NCI-H526 (cell line): ENCODE results near the gene PITHD1.
"Not testable (repeated sequence)": the region's sequence is repeated elsewhere in the genome, so short reads cannot be mapped to it uniquely, and the experiment has no call there.

Experiments
- DNase-seq, 2 experiments: peaks; one replicate each; lab custom pipeline; 2025; lab: John Stamatoyannopoulos, UW

The PITHD1 gene

DNA sequence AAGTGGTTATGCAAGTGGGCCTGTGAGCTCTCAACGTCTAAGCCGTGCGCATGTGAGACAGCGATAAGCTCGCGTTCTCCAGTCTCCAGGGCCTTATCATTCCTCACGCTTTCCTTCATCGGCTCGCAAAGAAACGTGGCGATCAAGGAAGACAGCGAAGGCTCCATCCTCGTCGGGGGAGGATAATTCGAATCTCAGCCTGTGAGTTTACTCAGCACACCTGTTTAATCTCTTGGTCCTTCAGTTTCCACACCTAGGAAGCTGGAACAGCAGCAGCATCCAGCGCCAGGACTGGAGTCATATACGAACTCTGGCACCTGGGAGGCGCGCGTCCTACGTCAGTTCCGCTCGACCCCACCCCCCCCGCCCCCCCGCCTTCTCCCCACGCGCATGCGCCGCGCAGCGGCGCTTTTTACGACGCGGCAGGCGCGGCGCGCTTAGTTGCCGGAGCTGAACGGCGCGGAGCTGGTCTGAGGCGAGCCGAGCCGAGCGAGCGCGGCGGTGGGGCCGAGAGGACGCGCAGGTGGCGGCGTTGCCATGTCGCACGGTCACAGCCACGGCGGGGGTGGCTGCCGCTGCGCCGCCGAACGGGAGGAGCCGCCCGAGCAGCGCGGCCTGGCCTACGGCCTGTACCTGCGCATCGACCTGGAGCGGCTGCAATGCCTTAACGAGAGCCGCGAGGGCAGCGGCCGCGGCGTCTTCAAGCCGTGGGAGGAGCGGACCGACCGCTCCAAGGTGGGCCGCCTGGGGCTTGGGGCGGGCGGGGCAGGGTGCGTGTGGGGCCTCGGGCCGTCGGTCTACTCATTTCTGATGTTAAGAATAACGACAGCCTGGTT, at the start of gene PITHD1:
Gene PITHD1, plus strand, starts transcription at position 440 of the 836 bp plus-strand sequence. Its CDS starts 98 bp downstream, at position 538.
- DNase-seq: peak; percentile 77 to 92

GRCh38 chr1:23732363-23733224, 45.6 kb upstream of the PITHD1 start:
- no peak for DNase-seq

- DNase-seq: not testable (repeated sequence)
Measured at GRCh38 chr1:23733281-23733680, 44.9 kb upstream of the PITHD1 start.

DNA sequence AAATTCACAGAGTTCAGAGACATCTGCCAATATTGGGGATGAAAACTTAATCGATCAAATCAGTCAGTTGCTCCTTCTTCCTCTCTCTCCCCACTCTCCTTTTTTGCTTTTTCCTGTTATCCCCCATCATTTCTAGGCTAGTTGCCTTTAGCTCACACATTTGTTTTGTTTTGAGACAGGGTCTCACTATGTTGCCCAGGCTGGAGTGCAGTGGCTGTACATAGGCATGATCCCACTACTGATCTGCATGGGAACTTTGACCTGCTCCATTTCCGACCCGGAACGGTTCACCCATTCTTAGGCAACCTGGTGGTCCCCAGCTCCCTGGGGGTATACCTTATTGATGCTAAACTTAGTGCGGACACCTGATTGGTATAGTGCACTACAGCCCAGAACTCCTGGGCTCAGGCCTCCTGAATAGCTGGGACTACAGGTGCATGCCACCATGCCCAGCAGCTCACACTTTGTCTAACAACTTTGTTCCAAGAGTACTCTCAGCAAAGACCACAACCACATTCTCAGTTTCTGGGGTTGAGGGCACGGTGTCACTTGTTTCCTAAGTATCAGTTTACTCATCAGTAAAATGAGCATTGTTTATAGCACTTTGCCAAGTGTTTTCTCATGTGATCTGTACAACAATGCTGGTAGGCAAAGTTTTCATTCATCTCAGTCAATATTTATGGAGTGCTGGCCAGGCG, 41.6 kb upstream of the PITHD1 start:
- no peak for DNase-seq

DNA sequence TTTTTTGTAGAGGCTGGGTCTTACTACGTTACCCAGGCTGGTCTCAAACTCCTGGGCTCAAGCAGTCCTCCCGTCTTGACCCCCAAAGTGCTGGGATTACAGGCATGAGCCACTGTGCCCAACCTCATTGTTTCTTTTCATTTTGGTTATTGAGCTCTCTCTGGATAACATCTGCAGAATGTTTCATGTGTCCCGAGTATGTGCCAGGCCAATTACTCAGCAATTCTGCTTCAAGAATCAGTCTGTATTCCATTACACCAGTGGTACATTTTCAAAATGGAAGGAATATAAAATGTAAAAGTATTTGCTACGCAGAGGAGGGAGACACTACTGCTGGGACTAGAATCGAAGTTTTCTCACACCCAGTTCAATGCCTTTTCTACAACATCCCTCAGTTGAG, 36.6 kb upstream of the PITHD1 start:
- DNase-seq: no peak

DNA sequence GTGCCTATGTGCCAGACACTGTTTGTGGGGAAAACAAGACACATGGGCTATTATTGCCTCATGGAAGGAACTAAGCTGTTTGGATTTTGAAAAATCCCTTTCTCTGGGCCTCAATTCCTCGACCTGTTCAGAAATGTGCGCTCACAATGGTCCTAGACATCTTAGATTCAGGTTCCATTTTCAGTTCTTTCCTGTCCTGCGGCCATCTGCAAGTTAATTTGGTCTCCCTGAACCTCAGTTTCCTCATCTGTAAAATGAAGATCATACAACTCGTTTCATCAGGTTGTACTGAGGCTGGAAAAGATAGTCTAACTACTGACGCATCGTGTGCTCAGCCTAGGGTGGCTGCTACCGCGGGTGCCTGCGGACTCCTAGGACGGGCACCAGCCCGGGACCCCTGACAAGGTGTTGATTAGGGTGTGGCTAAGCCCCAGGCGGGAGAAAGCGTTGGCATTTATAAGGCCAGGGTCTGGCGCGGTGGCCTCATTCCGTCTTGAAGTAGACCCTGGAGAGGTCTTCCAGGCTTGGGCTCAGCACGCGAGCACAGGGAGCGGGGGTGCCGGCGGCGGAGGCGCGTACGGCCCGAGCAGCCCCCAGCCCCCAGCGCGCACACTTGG, 35.4 kb upstream of the PITHD1 start:
- DNase-seq: no peak

DNA sequence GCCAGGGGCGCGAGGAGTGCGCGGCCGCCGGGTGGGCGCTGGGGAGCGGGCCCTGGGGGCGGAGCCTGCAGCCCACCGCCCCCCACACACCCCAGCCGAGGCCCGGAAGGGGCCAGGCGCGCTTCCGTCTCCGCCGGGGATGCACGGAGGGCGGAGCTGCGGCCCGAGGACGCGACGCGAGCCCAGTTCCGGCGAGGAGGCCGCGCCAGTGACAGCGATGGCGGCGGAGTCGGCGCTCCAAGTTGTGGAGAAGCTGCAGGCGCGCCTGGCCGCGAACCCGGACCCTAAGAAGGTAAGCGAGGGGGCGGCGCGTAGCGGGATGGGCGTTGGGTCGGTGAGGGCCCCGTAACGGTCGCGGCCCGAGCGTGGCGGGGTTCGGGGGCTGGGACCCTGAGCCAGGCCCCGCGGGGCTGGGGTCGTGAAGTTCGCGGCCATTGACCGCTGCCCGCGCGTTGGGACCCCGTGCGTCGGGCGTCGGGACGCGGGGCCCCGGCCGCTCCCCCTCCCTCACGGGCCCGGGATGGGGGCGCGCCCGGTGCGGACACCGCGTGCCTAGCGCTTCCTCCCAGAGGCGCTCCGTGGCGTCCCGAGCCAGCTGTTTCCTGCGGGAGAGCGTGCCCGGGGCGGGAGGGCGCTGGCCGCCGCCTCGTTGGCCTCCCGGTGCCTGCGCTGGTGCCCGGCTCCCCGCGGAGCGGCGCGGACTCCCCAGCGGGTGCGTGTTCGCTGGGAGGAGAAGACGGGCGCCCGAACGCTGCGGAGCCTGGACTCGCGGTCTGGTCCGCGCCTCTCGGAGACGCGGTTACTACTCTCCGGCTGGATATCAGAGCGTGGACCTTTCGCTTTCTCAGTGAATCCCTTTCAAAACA, 34.7 kb upstream of the PITHD1 start, which contains the start of gene ELOA:
Gene ELOA, plus strand, starts transcription at position 185 of the 866 bp plus-strand sequence. Its CDS starts 33 bp downstream, at position 218.
- peak; percentile 25 to 89 for DNase-seq

GRCh38 chr1:23745515-23745914, 32.7 kb upstream of the PITHD1 start:
- peak; percentile 13 to 52 for DNase-seq

- no peak for DNase-seq
Measured at GRCh38 chr1:23748016-23748415, 30.2 kb upstream of the PITHD1 start.

DNA sequence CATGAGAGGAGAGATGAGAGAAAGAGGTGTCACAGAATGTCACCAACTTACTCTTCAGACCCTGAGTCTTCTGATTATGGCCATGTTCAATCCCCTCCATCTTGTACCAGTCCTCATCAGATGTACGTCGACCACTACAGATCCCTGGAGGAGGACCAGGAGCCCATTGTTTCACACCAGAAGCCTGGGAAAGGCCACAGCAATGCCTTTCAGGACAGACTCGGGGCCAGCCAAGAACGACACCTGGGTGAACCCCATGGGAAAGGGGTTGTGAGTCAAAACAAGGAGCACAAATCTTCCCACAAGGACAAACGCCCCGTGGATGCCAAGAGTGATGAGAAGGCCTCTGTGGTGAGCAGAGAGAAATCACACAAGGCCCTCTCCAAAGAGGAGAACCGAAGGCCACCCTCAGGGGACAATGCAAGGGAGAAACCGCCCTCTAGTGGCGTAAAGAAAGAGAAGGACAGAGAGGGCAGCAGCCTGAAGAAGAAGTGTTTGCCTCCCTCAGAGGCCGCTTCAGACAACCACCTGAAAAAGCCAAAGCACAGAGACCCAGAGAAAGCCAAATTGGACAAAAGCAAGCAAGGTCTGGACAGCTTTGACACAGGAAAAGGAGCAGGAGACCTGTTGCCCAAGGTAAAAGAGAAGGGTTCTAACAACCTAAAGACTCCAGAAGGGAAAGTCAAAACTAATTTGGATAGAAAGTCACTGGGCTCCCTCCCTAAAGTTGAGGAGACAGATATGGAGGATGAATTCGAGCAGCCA, 27.0 kb upstream of the PITHD1 start:
- peak; percentile 33 to 77 for DNase-seq

DNA sequence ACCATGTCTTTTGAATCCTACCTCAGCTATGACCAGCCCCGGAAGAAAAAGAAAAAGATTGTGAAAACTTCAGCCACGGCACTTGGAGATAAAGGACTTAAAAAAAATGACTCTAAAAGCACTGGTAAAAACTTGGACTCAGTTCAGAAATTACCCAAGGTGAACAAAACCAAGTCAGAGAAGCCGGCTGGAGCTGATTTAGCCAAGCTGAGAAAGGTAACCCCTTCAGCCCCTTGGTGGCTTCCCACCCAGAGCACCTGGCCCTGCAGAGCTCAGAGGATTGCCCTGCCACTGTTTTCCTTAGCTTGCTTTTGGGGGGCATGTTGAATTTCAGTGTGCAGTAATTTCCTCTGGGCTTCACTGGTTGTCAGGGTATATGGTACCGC, 26.4 kb upstream of the PITHD1 start:
- DNase-seq: no peak

DNA sequence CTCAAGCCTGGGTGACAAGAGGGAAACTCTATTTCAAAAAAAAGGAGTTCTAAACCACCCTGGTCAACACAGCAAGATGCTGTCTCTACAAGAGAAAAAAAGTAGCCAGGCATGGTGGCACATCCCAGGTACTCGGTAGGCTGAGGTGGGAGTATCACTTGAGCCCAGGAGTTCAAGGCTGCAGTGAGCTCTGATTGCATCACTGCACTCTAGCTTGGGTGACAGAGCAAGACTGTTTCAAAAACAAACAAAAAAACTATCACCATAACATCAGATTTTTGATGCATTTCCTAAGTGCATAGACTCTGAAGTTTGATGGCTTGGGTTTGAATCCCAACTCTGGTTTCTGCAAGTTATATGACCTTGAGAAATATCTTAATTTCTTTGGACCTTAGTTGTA, 25.3 kb upstream of the PITHD1 start:
- DNase-seq: no peak

- DNase-seq: no peak
Measured at GRCh38 chr1:23756676-23757075, 21.5 kb upstream of the PITHD1 start.

GRCh38 chr1:23757812-23758211, 20.4 kb upstream of the PITHD1 start:
- no peak for DNase-seq

DNA sequence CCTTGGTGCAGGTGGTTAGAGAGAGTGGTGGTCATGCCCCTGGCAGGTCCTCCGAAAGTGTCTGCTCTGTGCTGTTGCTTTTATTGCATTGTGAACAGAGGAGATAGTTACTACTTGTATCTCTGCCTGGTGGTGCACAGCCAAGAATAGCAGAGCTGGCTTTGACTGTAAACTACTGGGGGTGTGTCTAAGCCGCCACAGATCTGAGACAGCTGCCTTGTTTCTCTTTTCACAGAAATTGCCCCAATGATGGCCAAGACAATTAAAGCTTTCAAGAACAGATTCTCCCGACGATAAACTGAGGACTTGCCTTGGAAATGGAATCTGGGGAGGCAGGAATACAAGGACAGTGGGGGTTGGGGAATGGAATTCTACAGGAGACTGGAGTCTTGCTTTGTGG, 18.9 kb upstream of the PITHD1 start:
- DNase-seq: no peak

GRCh38 chr1:23763041-23763577, 15.1 kb upstream of the PITHD1 start:
- no peak for DNase-seq

DNA sequence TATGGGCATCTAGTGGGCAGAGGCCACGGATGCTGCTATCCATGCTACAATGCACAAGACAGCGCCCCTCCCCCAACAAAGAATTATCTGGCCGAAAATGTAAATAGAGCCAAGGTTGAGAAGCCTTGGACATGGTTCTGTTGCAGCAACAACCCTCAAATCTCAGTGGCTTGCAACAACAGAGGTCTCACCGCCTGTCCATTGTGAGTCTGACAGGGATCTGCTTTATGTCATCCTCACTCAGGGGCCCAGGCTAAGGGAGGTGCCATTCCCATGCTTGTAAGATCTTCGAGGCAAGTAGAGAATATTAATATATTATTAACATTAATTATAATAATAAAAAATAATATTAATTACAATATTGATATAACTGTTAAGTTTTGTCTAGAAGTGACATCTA, 9.5 kb upstream of the PITHD1 start:
- DNase-seq: no peak

GRCh38 chr1:23772049-23772853, 6.0 kb upstream of the PITHD1 start:
- DNase-seq: peak; percentile 72 to 91

- peak; percentile 12 to 61 for DNase-seq
Measured at GRCh38 chr1:23772854-23773242, 5.4 kb upstream of the PITHD1 start.
